Muscle of back (tissue), 11 donors: Measurements from ENCODE around the gene RAB6B. TPM values are rescaled to one million over a fixed set of nuclear protein-coding genes. Genes with fewer than 3 reads are reported as not detected.

ENCODE experiments used
- DNase-seq, 3 donors: peaks; one replicate each; pipeline versions ENCODE4 v3.0.0 to v3.0.0-alpha.2; 2013
- polyA plus RNA-seq, 10 donors: library from polyadenylated mRNA; unstranded; fragments of 120-200 nt; gene quantifications; one replicate each; pipeline ENCODE4 v1.2.1, GENCODE V29; 2013; ENCODE audit not compliant: insufficient read length in 10 of 10

Gene RAB6B
- polyA plus RNA-seq, 10 donors, result 6.6 to 13.1 (median 9.6) TPM

GRCh38 chr3:133882986-133883586 is 12.6 kb downstream of the RAB6B start:
- DNase-seq, result no peak

- no peak for DNase-seq
Measured at GRCh38 chr3:133881939-133882825, 13.5 kb downstream of the RAB6B start.

- DNase-seq, result no peak
Measured at GRCh38 chr3:133881492-133881891, 14.2 kb downstream of the RAB6B start.

- no peak for DNase-seq
Measured at GRCh38 chr3:133880886-133881455, 14.7 kb downstream of the RAB6B start.

- no peak for DNase-seq
Measured at GRCh38 chr3:133880287-133880686, 15.4 kb downstream of the RAB6B start.

GRCh38 chr3:133878518-133878917 is 17.2 kb downstream of the RAB6B start:
- no peak for DNase-seq

- no peak for DNase-seq
Measured at GRCh38 chr3:133877221-133877620, 18.5 kb downstream of the RAB6B start.

GRCh38 chr3:133874761-133875438 is 20.8 kb downstream of the RAB6B start:
- no peak for DNase-seq

- DNase-seq, result no peak
Measured at GRCh38 chr3:133874344-133874743, 21.3 kb downstream of the RAB6B start.

GRCh38 chr3:133872781-133873180 is 22.9 kb downstream of the RAB6B start:
- DNase-seq, result no peak

GRCh38 chr3:133872161-133872560 is 23.5 kb downstream of the RAB6B start:
- no peak for DNase-seq

- DNase-seq, result no peak
Measured at GRCh38 chr3:133871368-133872090, 24.2 kb downstream of the RAB6B start.

- DNase-seq, result no peak
Measured at GRCh38 chr3:133870822-133871221, 24.9 kb downstream of the RAB6B start.

GRCh38 chr3:133869586-133869985 is 26.1 kb downstream of the RAB6B start:
- no peak for DNase-seq

- peak in 2 of 3 donors; percentile 10 to 26 for DNase-seq
Measured at GRCh38 chr3:133868758-133869475, 26.8 kb downstream of the RAB6B start.

GRCh38 chr3:133868186-133868585 is 27.5 kb downstream of the RAB6B start:
- DNase-seq, result no peak

- no peak for DNase-seq
Measured at GRCh38 chr3:133866141-133866540, 29.5 kb downstream of the RAB6B start.

GRCh38 chr3:133865136-133865855 is 30.4 kb downstream of the RAB6B start:
- no peak for DNase-seq

GRCh38 chr3:133864616-133865015 is 31.1 kb downstream of the RAB6B start:
- DNase-seq, result no peak

- no peak for DNase-seq
Measured at GRCh38 chr3:133863911-133864310, 31.8 kb downstream of the RAB6B start.
